Stimulated activated CD4-positive, alpha-beta T cell treated with anti-CD3 and anti-CD28 coated beads, TNF-alpha, amount 100 ng/mL, for 1 hour (primary cell): ENCODE results near the gene PTER.

Source experiments
- DNase-seq, 3 donors: peaks; one replicate each; pipeline ENCODE4 v3.0.0-alpha.2; 2020; ENCODE audit warnings: low read depth in 3 of 3, low spot score in 1 of 3

Gene PTER

GRCh38 chr10:16536155-16536554 lies 99.3 kb downstream of the PTER start:
- DNase-seq: no peak

- no peak for DNase-seq
These were observed 107.3 kb downstream of the PTER start for GRCh38 chr10:16544099-16544498.

GRCh38 chr10:16544591-16544990 lies 107.8 kb downstream of the PTER start:
- no peak for DNase-seq

- no peak for DNase-seq
These were observed 108.4 kb downstream of the PTER start for GRCh38 chr10:16545116-16545736.

DNA sequence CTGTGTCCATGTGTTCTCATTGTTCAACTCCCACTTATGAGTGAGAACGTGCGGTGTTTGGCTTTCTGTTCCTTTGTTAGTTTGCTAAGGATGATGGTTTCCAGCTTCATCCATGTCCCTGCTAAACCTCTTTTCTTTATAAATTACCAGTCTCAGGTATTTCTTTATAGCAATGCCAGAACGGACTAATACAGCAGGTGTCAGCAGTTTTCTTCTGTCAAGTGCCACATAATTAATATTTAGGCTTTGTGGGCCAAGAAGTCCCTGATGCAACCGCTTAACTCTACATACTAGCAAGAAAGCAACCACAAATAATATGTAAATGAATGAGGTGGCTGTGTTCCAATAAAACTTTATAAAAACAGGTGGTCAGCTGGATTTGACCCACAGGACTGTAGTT lies 111.2 kb downstream of the PTER start:
- DNase-seq: no peak

DNA sequence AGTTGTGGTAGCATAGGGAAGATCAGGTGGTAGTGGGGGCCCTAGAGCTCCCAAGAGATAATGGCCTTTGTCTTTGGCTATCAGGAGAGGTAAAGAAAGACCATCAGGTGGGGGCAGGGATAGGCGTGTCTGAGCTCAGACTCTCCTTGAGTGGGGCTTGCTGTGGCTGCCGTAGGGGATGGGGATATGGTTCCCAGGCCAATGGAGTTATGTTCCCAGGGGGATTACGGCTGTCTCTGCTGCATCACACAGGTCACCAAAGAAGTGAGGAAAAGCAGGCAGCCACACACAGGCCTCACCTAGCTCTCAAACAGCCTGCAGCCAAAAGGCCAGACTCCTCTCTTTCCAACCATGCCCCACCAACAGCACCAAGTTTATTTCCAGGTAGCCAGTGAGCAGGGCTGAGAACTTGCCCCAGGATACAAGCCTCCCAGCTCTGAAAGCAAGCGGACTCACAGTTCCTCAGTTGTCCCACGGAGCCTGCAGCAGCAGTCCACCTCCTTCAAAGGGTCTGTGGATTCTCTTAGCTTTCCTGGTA lies 122.5 kb downstream of the PTER start:
- DNase-seq: no peak

DNA sequence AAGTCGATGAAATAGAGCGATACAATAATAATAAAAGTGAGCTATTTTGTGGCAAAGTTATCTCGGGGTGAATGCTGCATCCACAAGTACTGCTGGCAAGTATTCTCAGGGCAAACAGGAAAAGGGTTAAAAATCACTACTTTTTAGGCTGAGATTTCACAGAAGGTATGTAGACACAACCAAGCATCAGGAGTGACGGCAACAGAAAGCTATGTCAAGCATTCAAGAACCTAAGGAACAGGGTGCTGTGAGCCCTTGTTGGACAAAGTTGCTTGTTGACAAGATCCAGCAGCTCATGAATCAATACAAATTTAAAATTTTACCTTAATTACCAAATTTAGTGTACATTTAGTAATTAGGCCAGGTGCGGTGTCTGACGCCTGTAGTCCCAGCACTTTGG lies 126.1 kb downstream of the PTER start:
- no peak for DNase-seq
